Hematopoietic multipotent progenitor cell treated with erythropoietin and hydrocortisone succinate and interleukin-3 and kit ligand, for 15 days (in vitro differentiated cells): ENCODE data around the gene NNAT.
A peak's percentile ranks its signal among the peaks of the same experiment; 100 is the strongest.
"Not testable (repeated sequence)": the region's sequence is repeated elsewhere in the genome, so short reads cannot be mapped to it uniquely, and the experiment has no call there.

Source experiments
- DNase-seq: peaks from one replicate; pipeline ENCODE4 v3.0.0-alpha.2; 2015; ENCODE audit warnings: low spot score

NNAT gene

GRCh38 chr20:37524859-37525708, 4.0 kb downstream of the NNAT start:
- DNase-seq, result no peak

DNA sequence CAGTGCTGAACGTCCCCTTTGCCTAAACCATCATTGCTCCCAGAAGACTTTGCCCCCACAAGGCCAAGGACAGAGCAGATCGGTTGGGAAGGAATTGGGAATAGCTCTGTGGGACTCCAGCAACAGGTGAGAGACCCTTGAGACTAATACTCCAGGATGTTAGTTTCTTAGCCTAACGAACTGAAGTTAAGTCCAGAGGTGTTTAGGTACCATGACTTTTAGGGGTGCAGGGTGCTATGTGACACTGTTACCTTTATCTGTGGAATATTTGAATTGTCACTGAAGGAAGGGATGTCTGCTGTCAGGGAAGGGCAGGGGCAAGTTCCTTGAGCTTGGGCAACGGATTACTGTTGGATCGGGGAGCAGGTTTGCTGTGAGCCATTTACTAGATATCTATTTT, 4.8 kb downstream of the NNAT start:
- no peak for DNase-seq

- no peak for DNase-seq
These were observed 5.3 kb downstream of the NNAT start for GRCh38 chr20:37526238-37526838.

GRCh38 chr20:37526839-37527637, 6.0 kb downstream of the NNAT start:
- DNase-seq, result no peak

- peak; percentile 93 for DNase-seq
These were observed 6.8 kb downstream of the NNAT start, which contains the start of gene BLCAP for GRCh38 chr20:37527638-37528445. BLCAP (minus strand) TSS chr20:37527876; CDS start chr20:37519174, 8,702 bp downstream.

- DNase-seq, result no peak
These were observed 7.6 kb downstream of the NNAT start for GRCh38 chr20:37528446-37529213.

- no peak for DNase-seq
These were observed 8.3 kb downstream of the NNAT start for GRCh38 chr20:37529214-37529967.

GRCh38 chr20:37529968-37530600, 9.0 kb downstream of the NNAT start:
- DNase-seq, result no peak

DNA sequence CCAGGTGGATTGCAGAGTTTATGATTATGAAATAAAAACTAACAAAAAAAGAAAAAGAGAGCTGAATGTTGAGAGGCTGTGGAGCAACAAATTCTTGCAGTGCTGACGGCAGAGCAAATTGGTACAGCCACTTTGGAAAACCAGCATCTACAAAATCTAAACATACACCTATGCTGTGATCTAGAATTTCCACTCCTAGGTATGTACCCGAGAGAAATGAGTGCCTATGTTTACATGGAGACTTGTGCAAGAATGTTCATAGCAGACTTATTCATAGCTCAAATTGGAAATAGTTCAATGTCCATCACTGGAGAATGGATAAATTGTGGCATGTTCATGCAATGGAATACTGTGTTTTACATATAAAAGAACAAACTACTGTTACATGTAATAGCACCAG, 9.6 kb downstream of the NNAT start:
- DNase-seq, result no peak

- DNase-seq, result no peak
These were observed 10.8 kb downstream of the NNAT start for GRCh38 chr20:37531856-37532255.

DNA sequence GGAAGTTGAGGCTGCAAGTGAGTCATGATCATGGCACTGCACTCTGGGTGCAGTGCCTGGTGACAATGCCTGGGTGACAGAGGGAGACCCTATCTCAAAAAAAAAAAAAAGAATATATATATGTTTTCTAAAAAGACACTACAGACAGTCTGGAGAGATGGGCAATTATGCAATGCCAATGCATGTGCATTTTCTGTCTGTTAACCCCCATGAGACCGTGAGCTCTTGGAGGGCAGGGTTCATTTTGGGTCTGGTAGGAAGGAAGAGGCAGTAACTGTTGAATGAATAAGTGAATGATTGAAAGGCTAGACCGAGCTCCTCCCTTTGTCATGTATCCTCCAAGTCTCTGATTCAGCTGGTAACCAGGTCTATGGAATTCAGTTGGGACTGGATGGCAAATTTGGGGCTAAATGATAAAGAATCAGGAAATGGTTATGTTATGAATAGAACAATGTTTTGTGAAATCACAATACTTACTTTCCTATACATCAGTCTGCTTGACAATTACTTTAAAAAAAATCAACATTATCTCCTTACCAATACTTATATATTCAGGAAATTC, 12.2 kb downstream of the NNAT start:
- DNase-seq, result no peak

- peak; percentile 75 for DNase-seq
These were observed 13.5 kb downstream of the NNAT start for GRCh38 chr20:37534401-37535157.

DNA sequence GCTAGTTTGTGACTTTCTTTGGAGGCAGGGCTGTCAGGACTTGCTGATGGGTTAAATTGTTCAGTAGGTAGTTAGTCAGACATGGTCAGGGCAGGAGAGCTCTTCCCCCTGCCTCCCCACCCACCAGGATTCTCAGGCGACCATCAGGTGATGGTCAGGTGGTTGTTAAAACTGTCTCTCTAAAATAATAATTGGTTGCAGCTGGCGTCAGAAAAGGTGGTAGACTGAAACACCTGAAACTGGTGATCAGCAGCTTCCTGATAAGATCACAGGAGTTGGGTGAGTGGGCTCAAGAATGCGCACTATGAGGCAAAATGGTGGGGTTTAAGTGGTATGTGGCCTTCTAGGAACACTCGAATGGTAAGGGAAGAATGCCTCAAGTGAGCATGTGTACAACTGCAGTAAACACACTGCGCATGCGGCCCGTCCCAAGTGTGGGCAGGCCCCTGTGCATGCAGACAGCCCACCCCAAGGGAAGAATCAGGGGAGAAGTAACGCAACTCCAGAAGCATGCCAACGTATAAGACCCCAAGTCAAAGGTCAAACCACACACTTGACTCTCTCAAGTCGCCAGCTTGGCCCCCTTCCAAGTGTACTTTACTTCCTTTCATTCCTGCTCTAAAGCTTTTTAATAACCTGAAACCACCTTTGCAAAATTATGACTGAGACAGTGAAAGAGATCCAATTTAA, 14.5 kb downstream of the NNAT start:
- DNase-seq, result no peak

DNA sequence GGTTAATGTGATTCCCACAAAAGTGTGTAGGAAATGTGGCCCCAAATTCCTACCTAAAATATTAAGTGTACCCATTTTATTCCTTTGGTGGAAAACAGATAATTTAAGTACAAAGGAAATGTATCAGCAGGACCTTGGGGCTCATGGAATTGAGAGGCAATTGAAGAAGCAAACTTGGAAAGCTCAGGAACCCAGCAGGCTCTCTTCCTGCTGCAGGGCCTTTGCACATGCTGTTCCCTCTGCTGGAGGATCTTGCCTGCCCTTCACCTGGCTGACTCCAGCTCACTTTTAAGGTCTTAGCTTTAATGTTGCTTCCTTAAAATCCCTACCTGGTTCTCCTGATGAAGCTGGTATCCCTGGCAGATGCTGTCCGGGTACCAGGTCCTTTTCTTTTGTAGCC, 16.5 kb downstream of the NNAT start:
- DNase-seq, result no peak

GRCh38 chr20:37538003-37538402, 17.0 kb downstream of the NNAT start:
- no peak for DNase-seq

- no peak for DNase-seq
These were observed 18.4 kb downstream of the NNAT start for GRCh38 chr20:37539424-37539823.

- no peak for DNase-seq
These were observed 19.0 kb downstream of the NNAT start for GRCh38 chr20:37540001-37540400.

- DNase-seq, result not testable (repeated sequence)
These were observed 19.8 kb downstream of the NNAT start for GRCh38 chr20:37540838-37541237.
